Mammary epithelial cell (primary cell): ENCODE data around the gene ZBTB16.

ENCODE experiments used
- EZH2 ChIP-seq: IDR thresholded peaks from 2 replicates; pipeline ENCODE4 v1.6.1; 2012; ENCODE audit warnings: low read length, inconsistent platforms, borderline replicate concordance
- TF ChIP-seq, protein P1 (sequence below), 2 donors: IDR thresholded peaks in 1 of 2; conservative IDR thresholded peaks in 1 of 2; 2 replicates each; pipeline ENCODE4 v1.5.1; 2011 to 2012; ENCODE audit warnings: inconsistent platforms in 2 of 2, low read length in 2 of 2, mild to moderate bottlenecking in 2 of 2, control low read depth in 1 of 2, low read depth in 1 of 2; ENCODE audit not compliant: insufficient read depth in 1 of 2; ENCODE audit errors: extremely low read depth in 1 of 2

DNA sequence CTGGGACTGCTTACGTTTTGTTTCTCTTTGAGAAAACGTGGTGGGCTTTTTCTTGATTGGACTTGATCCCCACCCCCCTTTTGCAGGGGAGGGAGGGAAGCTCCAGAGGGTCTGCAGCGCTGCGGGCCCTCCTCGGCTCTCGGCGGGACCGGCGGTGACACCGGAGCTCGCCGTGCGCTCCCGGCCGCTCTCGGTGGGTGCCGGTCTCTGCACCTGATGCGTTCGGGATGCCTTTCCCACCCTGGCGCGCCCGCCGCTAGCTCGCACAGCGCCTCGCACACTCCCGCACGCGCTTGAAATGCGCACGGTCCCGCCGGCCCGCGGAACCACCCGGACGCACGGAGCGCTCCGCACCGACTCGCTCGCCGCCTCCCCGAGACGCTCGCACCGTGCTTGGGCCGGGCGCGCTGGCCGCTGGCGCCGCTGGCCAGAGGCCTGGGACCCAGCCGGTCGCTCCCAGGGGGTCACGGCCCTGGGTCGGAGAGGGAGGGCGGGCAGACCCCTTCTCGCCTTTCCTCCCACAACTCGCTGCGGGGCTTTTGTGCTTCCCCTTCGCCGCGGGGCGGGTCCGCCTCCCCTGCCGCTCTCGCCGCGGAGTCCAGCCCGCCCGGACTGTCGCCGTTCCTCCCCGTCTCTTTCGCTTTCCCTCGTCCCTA lies 1.0 kb downstream of the ZBTB16 start:
- TF ChIP-seq, protein P1, sequence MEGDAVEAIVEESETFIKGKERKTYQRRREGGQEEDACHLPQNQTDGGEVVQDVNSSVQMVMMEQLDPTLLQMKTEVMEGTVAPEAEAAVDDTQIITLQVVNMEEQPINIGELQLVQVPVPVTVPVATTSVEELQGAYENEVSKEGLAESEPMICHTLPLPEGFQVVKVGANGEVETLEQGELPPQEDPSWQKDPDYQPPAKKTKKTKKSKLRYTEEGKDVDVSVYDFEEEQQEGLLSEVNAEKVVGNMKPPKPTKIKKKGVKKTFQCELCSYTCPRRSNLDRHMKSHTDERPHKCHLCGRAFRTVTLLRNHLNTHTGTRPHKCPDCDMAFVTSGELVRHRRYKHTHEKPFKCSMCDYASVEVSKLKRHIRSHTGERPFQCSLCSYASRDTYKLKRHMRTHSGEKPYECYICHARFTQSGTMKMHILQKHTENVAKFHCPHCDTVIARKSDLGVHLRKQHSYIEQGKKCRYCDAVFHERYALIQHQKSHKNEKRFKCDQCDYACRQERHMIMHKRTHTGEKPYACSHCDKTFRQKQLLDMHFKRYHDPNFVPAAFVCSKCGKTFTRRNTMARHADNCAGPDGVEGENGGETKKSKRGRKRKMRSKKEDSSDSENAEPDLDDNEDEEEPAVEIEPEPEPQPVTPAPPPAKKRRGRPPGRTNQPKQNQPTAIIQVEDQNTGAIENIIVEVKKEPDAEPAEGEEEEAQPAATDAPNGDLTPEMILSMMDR (conservative IDR thresholded peaks at IDR 0.05 in 1 of 2, IDR thresholded peaks at IDR 0.05 in 1 of 2; ENCODE audit: extremely low read depth in 1 of 2, insufficient read depth in 1 of 2, low read depth in 1 of 2, low read length in 2 of 2) = no peak
- peak; percentile 6 for TF ChIP-seq EZH2
